ENCODE measurements around the gene HSH2D.

The HSH2D gene

DNA sequence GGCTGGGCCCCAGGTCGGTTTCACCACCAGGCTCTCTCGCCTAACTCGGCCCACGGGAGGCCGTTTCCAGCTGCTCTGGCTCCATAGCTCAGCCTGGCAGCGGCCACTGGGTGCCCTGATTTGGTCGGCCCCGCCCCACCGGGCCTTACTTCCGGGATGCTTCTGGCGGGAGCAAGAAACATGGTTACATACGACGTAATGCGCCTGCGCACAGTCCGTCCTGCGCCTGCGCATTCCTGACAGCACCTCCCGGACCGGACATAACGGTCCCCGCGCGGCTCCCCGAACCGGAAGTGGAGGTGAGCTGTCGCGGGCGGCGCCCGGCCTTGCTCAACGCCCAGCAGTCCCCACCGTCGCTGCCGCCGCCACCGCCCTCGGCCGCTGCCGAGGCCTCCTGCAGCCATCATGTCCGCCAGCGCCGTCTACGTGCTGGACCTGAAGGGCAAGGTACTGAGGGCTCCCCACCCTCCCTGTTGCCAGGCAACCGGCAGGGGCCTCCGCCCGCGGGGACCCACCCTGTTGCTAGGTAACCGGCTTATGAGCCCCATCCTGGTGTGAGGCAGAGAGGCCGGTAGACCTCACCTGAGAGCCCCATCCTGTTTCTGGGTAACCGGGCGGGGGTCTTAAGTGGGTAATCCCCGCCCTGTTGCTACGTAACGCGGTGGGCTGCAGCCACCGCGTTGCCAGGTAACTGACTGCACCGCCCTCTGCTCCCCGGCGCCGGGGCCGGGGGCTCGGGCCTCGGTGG lies 54.3 kb downstream of the HSH2D start, which contains the start of gene AP1M1:
Gene AP1M1 (plus strand): TSS at position 290 of the 748 bp plus-strand sequence. CDS start 116 bp downstream, at position 406.
- Histone ChIP-seq H4K20me1 (ENCODE audit: insufficient read depth, low read length) (no peaks in the 10 kb centered on the region), H3K4me2 (ENCODE audit: low read length) (peak within 1 kb of the TSS; percentile 75), H3K4me1 (ENCODE audit: insufficient read depth, low read length, severe bottlenecking) (peaks cover 32% of the 10 kb centered on the region), H3K27ac (ENCODE audit: low read depth, low read length, poor library complexity, severe bottlenecking) (peak within 1 kb of the TSS; percentile 53), H3K79me2 (ENCODE audit: insufficient read depth, low read length) (peaks cover 10% of the 10 kb centered on the region), H3K27me3 (ENCODE audit: insufficient read depth, low read length) (no peaks in the 10 kb centered on the region), H3F3A (ENCODE audit: insufficient read depth, low read length) (no peaks in the 10 kb centered on the region), H2AFZ (ENCODE audit: low read length) (no peak within 1 kb of the TSS), H3K4me3 (ENCODE audit: low read depth, low read length, poor library complexity, severe bottlenecking) (peak within 1 kb of the TSS; percentile 89), H3K9me2 (ENCODE audit: low read depth, low read length) (no peaks in the 10 kb centered on the region), H3K9me3 (ENCODE audit: low read length) (no peaks in the 10 kb centered on the region), H3K36me3 (ENCODE audit: insufficient read depth, low read length) (peaks cover 7% of the 10 kb centered on the region; the same call in 1 of the 2 replicates), H3K9ac (ENCODE audit: low read length) (peak within 1 kb of the TSS; percentile 70)
- no peak for TF ChIP-seq EZH2 (IDR thresholded peaks at IDR 0.05; ENCODE audit: borderline replicate concordance, low read length)

DNA sequence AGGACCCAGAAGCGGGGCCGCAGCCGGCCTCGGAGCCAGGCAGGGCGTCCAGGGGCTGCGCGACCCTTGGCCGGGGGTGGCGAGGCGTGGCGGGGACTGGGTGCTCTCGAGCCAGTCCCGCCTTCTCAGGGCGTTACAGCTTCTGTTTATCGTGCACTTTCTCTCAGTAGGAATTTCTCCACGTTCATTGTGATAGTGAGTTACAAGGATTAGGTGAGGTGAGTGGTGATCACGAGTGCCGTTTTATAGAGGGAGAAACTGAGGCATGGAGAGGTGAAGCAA lies 54.8 kb downstream of the HSH2D start:
- TF ChIP-seq, protein P1, sequence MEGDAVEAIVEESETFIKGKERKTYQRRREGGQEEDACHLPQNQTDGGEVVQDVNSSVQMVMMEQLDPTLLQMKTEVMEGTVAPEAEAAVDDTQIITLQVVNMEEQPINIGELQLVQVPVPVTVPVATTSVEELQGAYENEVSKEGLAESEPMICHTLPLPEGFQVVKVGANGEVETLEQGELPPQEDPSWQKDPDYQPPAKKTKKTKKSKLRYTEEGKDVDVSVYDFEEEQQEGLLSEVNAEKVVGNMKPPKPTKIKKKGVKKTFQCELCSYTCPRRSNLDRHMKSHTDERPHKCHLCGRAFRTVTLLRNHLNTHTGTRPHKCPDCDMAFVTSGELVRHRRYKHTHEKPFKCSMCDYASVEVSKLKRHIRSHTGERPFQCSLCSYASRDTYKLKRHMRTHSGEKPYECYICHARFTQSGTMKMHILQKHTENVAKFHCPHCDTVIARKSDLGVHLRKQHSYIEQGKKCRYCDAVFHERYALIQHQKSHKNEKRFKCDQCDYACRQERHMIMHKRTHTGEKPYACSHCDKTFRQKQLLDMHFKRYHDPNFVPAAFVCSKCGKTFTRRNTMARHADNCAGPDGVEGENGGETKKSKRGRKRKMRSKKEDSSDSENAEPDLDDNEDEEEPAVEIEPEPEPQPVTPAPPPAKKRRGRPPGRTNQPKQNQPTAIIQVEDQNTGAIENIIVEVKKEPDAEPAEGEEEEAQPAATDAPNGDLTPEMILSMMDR (IDR thresholded peaks at IDR 0.05; ENCODE audit: low read length): no peak
- TF ChIP-seq EZH2 (IDR thresholded peaks at IDR 0.05; ENCODE audit: borderline replicate concordance, low read length): no peak
- H3K9me2 ChIP-seq (ENCODE audit: low read depth, low read length): no peaks in the 10 kb centered on the region
- H3K4me3 ChIP-seq (ENCODE audit: low read depth, low read length, poor library complexity, severe bottlenecking): peak overlapping the region; percentile 89
- H2AFZ ChIP-seq (ENCODE audit: low read length): no peak overlapping the region
- H3K79me2 ChIP-seq (ENCODE audit: insufficient read depth, low read length): peaks cover 10% of the 10 kb centered on the region
- H3K27me3 ChIP-seq (ENCODE audit: insufficient read depth, low read length): no peaks in the 10 kb centered on the region
- H3K4me1 ChIP-seq (ENCODE audit: insufficient read depth, low read length, severe bottlenecking): peaks cover 32% of the 10 kb centered on the region
- H3K9me3 ChIP-seq (ENCODE audit: low read length): no peaks in the 10 kb centered on the region
- peaks cover 12% of the 10 kb centered on the region; the same call in 1 of the 2 replicates for H3K36me3 ChIP-seq (ENCODE audit: insufficient read depth, low read length)
- H3K9ac ChIP-seq (ENCODE audit: low read length): peak overlapping the region; percentile 70
- H4K20me1 ChIP-seq (ENCODE audit: insufficient read depth, low read length): no peaks in the 10 kb centered on the region
- H3F3A ChIP-seq (ENCODE audit: insufficient read depth, low read length): no peaks in the 10 kb centered on the region
- H3K4me2 ChIP-seq (ENCODE audit: low read length): peak overlapping the region; percentile 75
- H3K27ac ChIP-seq (ENCODE audit: low read depth, low read length, poor library complexity, severe bottlenecking): no peak overlapping the region

DNA sequence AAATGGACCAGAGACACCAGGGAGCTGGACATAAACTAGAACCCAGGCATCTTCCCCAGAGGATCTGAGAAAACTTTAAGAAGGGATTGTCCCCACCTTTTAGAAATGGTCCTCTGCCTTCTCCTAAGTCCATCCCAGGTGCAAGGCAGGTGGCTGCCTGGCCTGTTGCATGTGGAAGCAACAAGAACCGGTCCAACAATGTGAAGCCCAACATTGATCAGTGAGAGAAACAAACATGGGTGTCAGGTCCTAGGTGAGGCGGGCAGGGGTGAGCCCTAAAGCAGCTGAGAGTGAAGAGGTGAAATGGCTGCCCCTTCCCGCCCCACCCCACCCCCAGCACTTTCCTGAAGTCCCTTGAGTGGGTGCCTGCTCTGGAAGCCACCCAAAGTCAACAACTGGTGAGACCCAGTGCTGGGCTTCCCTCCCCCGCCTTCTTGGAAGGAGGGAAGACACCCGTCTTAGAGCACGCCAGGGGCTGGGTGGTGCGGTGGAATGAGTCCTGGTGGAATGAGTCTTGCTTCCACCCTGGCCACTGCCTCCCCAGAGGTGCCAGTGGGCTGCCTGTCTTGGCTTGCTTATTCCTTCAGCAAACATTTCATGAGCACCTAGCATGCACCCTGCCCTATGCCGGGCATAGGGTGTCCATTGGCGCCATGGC lies 55.9 kb downstream of the HSH2D start:
- H3K36me3 ChIP-seq (ENCODE audit: insufficient read depth, low read length): peaks cover 21% of the 10 kb centered on the region; the same call in 1 of the 2 replicates
- TF ChIP-seq, protein P1 (IDR thresholded peaks at IDR 0.05; ENCODE audit: low read length): no peak
- no peak for TF ChIP-seq EZH2 (IDR thresholded peaks at IDR 0.05; ENCODE audit: borderline replicate concordance, low read length)
- H4K20me1 ChIP-seq (ENCODE audit: insufficient read depth, low read length): no peaks in the 10 kb centered on the region
- H2AFZ ChIP-seq (ENCODE audit: low read length): no peak overlapping the region
- no peaks in the 10 kb centered on the region for H3K9me2 ChIP-seq (ENCODE audit: low read depth, low read length)
- H3F3A ChIP-seq (ENCODE audit: insufficient read depth, low read length): no peaks in the 10 kb centered on the region
- H3K4me1 ChIP-seq (ENCODE audit: insufficient read depth, low read length, severe bottlenecking): peaks cover 32% of the 10 kb centered on the region
- no peak overlapping the region for H3K27ac ChIP-seq (ENCODE audit: low read depth, low read length, poor library complexity, severe bottlenecking)
- peak overlapping the region; percentile 89 for H3K4me3 ChIP-seq (ENCODE audit: low read depth, low read length, poor library complexity, severe bottlenecking)
- H3K9me3 ChIP-seq (ENCODE audit: low read length): no peaks in the 10 kb centered on the region
- no peaks in the 10 kb centered on the region for H3K27me3 ChIP-seq (ENCODE audit: insufficient read depth, low read length)
- H3K79me2 ChIP-seq (ENCODE audit: insufficient read depth, low read length): peaks cover 10% of the 10 kb centered on the region
- no peak overlapping the region; the same call in 1 of the 2 replicates for H3K9ac ChIP-seq (ENCODE audit: low read length)
- H3K4me2 ChIP-seq (ENCODE audit: low read length): peak overlapping the region; percentile 75
